Thoracic aorta (tissue), 2 donors: ENCODE results near the gene NNMT. TPM values are rescaled to one million over a fixed set of nuclear protein-coding genes. Genes with fewer than 3 reads are reported as not detected.

Experiments used
- ATAC-seq: fragments of 150-250 bp; one replicate; pipeline ENCODE4 v1.8.0; 2017; ENCODE audit warnings: low read depth; ENCODE audit not compliant: insufficient number of reproducible peaks, low FRiP score
- DNase-seq: peaks from one replicate; pipeline ENCODE4 v3.0.0-alpha.2; 2020; ENCODE audit warnings: low spot score
- H3K27ac ChIP-seq, 2 donors: fragments of 200-600 bp; sonication (generic); 1 replicate in 1 of 2; 2 replicates in 1 of 2; pipeline ENCODE4 v1.5.1; 2016; ENCODE audit warnings: mild to moderate bottlenecking in 2 of 2, moderate library complexity in 2 of 2
- H3K27me3 ChIP-seq: fragments of 200-600 bp; sonication (generic); replicated peaks from 2 replicates; pipeline ENCODE4 v1.6.0; 2016; ENCODE audit warnings: mild to moderate bottlenecking; ENCODE audit not compliant: insufficient read depth
- H3K36me3 ChIP-seq: fragments of 200-600 bp; sonication (generic); one replicate; pipeline ENCODE4 v1.5.1; 2016
- H3K4me1 ChIP-seq, 2 donors: fragments of 200-600 bp; sonication (generic); 1 replicate in 1 of 2; 2 replicates in 1 of 2; pipeline versions ENCODE4 v1.5.1 to v1.6.0; 2016; ENCODE audit warnings: low read depth in 2 of 2, mild to moderate bottlenecking in 1 of 2; ENCODE audit not compliant: control insufficient read depth in 1 of 2
- H3K4me3 ChIP-seq: fragments of 200-600 bp; sonication (generic); 2 replicates; pipeline ENCODE4 v1.5.1; 2016; ENCODE audit warnings: mild to moderate bottlenecking
- H3K9me3 ChIP-seq: fragments of 200-600 bp; sonication (generic); 2 replicates; pipeline ENCODE4 v1.5.1; 2016
- CTCF ChIP-seq: fragments of 200-600 bp; sonication (generic); IDR thresholded peaks from one replicate; pipeline ENCODE4 v1.5.1; 2019; ENCODE audit warnings: antibody characterized with exemption
- total RNA-seq, 2 donors: library from RNA; depleted of rRNA; stranded (reverse); fragments of >200 nt; gene quantifications; one replicate each; pipeline versions ENCODE4 v1.1.0 to v1.2.3, GENCODE V29; 2016

The NNMT gene
- total RNA-seq, 2 donors from 2014 or later: 583 to 1,213 TPM

GRCh38 chr11:114353443-114353842 lies 57.2 kb downstream of the NNMT start:
- ATAC-seq: no peak
- Histone ChIP-seq H3K36me3 (no peaks in the 10 kb centered on the region), H3K4me3 (no peak overlapping the region), H3K9me3 (no peaks in the 10 kb centered on the region), H3K27me3 (no peaks in the 10 kb centered on the region), H3K27ac (no peak overlapping the region), H3K4me1 (no peaks in the 10 kb centered on the region)
- no peak for TF ChIP-seq CTCF
- no peak for DNase-seq

DNA sequence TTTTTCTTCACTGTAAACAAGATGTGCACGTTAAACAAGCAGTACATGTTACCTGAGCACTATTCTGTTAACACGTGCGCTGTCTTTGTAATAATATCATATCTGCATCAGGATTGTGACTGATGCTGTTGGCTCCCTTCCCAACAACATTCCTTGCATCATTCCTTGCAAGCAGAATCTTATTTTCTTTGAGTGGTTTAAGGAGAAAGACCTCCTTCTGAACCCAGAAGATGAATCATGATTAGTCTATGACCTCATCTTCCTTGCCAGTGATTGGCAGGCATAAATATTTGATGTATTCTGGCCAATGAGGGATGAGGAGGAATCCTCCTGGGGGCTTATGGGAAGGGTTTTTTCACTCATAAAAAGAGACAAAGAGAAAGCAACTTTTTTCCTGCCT lies 57.9 kb downstream of the NNMT start:
- peak; percentile 60 for ATAC-seq
- no peak for TF ChIP-seq CTCF
- H3K27me3 ChIP-seq: no peaks in the 10 kb centered on the region
- no peaks in the 10 kb centered on the region for H3K9me3 ChIP-seq
- no peaks in the 10 kb centered on the region for H3K4me1 ChIP-seq
- no peaks in the 10 kb centered on the region for H3K36me3 ChIP-seq
- DNase-seq: no peak
- no peak overlapping the region for H3K4me3 ChIP-seq
- H3K27ac ChIP-seq: no peak overlapping the region

DNA sequence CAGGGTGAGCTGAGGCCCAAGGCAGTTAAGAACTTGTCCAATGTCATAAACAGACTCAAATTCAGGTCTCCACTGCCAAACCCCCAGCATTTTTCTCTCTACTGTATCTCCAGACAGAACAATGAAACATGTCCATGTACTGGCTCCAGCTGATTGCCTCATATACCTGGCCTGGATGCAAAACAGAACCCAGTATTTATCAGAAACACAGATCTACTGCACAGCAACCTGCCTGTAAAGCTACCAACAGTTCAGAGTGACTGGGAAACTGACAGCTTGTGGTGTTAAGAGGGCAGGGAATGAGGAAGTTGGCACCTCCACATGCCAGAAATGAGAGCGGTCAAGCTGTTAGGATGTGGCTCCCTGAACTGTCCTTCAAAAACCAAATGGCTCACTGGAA lies 62.5 kb downstream of the NNMT start:
- ATAC-seq: no peak
- Histone ChIP-seq H3K4me1 (no peaks in the 10 kb centered on the region), H3K4me3 (no peak overlapping the region), H3K36me3 (no peaks in the 10 kb centered on the region), H3K9me3 (no peaks in the 10 kb centered on the region), H3K27ac (no peak overlapping the region), H3K27me3 (no peaks in the 10 kb centered on the region)
- DNase-seq: no peak
- TF ChIP-seq CTCF: no peak

GRCh38 chr11:114359342-114359741 lies 63.1 kb downstream of the NNMT start:
- DNase-seq (no peak), ATAC-seq (no peak)
- TF ChIP-seq CTCF: no peak
- Histone ChIP-seq H3K27ac (no peak overlapping the region), H3K4me3 (no peak overlapping the region), H3K27me3 (no peaks in the 10 kb centered on the region), H3K4me1 (no peaks in the 10 kb centered on the region), H3K9me3 (no peaks in the 10 kb centered on the region), H3K36me3 (no peaks in the 10 kb centered on the region)

- TF ChIP-seq CTCF: no peak
- Histone ChIP-seq H3K27ac (no peak overlapping the region), H3K9me3 (no peaks in the 10 kb centered on the region), H3K36me3 (no peaks in the 10 kb centered on the region), H3K27me3 (no peaks in the 10 kb centered on the region), H3K4me3 (no peak overlapping the region), H3K4me1 (peaks cover 7 to 11% of the 10 kb centered on the region in 2 donors)
- no peak for DNase-seq
- no peak for ATAC-seq
Measured at GRCh38 chr11:114362326-114362725, 66.1 kb downstream of the NNMT start.
